GM10266 (cell line): Measurements from ENCODE around the gene GRB7.

Source experiments
- DNase-seq: peaks from one replicate; pipeline ENCODE4 v3.0.0; 2012; ENCODE audit errors: extremely low spot score
- CTCF ChIP-seq: IDR thresholded peaks from 2 replicates; pipeline ENCODE4 v1.5.1; 2012; ENCODE audit warnings: mild to moderate bottlenecking, low read depth; ENCODE audit not compliant: control insufficient read depth, insufficient read depth; ENCODE audit errors: missing control alignments

The GRB7 gene

GRCh38 chr17:39755554-39756379 is 18.0 kb downstream of the GRB7 start:
- TF ChIP-seq CTCF = no peak
- DNase-seq = peak; percentile 82

- no peak for TF ChIP-seq CTCF
- no peak for DNase-seq
Observed at GRCh38 chr17:39756380-39757079, 18.8 kb downstream of the GRB7 start.

- DNase-seq = no peak
- TF ChIP-seq CTCF = no peak
Observed at GRCh38 chr17:39757176-39757662, 19.5 kb downstream of the GRB7 start.

GRCh38 chr17:39757931-39758873 is 20.5 kb downstream of the GRB7 start:
- DNase-seq = no peak
- TF ChIP-seq CTCF = no peak

GRCh38 chr17:39759204-39759603 is 21.5 kb downstream of the GRB7 start:
- DNase-seq = no peak
- no peak for TF ChIP-seq CTCF

- no peak for DNase-seq
- TF ChIP-seq CTCF = no peak
Observed at GRCh38 chr17:39761861-39762496, 24.2 kb downstream of the GRB7 start.
